Stimulated activated memory B cell treated with anti-CD40 and anti-IgM and Interleukin-4, amounts not matched to agents 10 μg/mL and 1 μg/mL and 100 μg/mL, for 72 hours (primary cell): ENCODE results near the gene DNPH1.
A peak's percentile ranks its signal among the peaks of the same experiment; 100 is the strongest.

Experiments used
- ATAC-seq: fragments of 150-1000 bp; cut with Tn5 transposase; 2 replicates; pipeline ENCODE4 v1.10.0; 2021
- H3K27ac Mint-ChIP-seq: one replicate; pipeline ENCODE4 v1.8.0; 2022; ENCODE audit warnings: mild to moderate bottlenecking, mixed read lengths
- H3K27me3 Mint-ChIP-seq: one replicate; pipeline ENCODE4 v1.8.0; 2022; ENCODE audit warnings: mixed read lengths
- H3K36me3 Mint-ChIP-seq: one replicate; pipeline ENCODE4 v1.8.0; 2022; ENCODE audit warnings: mixed read lengths
- H3K4me1 Mint-ChIP-seq: one replicate; pipeline ENCODE4 v1.8.0; 2022; ENCODE audit warnings: mixed read lengths
- H3K4me3 Mint-ChIP-seq: one replicate; pipeline ENCODE4 v1.8.0; 2022; ENCODE audit warnings: mild to moderate bottlenecking, moderate library complexity, mixed read lengths
- H3K9me3 Mint-ChIP-seq: one replicate; pipeline ENCODE4 v1.8.0; 2022; ENCODE audit warnings: mixed read lengths

Gene DNPH1

DNA sequence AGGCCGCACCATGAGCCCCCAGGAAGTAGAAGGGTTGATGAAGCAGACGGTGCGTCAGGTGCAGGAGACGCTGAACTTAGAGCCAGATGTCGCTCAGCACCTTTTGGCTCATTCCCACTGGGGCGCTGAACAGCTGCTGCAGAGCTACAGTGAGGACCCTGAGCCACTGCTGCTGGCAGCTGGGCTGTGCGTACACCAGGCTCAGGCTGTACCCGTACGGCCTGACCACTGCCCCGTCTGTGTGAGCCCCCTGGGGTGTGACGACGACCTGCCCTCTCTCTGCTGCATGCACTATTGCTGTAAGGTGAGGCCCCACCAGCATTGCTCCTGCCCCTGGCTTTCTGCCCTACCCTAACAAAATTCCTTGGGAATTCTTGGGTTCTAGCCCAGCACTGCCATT, 13.1 kb downstream of the DNPH1 start:
- H3K4me1 Mint-ChIP-seq, result peaks cover 11% of the 10 kb centered on the region
- H3K9me3 Mint-ChIP-seq, result no peaks in the 10 kb centered on the region
- no peak overlapping the region for H3K27ac Mint-ChIP-seq
- H3K36me3 Mint-ChIP-seq, result peaks cover 65% of the 10 kb centered on the region
- H3K4me3 Mint-ChIP-seq, result no peak overlapping the region
- no peak for ATAC-seq
- no peaks in the 10 kb centered on the region for H3K27me3 Mint-ChIP-seq

DNA sequence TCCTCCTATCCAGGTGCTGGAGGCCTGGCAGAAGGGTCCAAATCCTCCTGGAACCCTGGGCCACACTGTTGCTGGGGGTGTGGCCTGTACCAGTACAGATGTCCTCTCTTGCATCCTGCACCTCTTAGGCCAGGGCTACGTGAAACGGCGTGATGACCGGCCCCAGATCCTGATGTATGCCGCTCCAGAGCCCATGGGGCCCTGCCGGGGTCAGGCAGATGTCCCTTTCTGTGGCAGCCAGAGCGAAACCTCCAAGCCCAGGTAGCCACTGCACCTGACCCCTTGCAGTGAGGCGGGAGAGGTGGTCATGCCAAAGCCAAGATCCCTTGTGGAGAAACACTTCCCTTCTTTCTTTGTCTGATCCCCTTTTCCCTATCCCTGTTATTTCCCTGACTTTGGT, 14.2 kb downstream of the DNPH1 start:
- no peak overlapping the region for H3K4me3 Mint-ChIP-seq
- peaks cover 6% of the 10 kb centered on the region for H3K4me1 Mint-ChIP-seq
- no peak overlapping the region for H3K27ac Mint-ChIP-seq
- no peaks in the 10 kb centered on the region for H3K27me3 Mint-ChIP-seq
- peaks cover 66% of the 10 kb centered on the region for H3K36me3 Mint-ChIP-seq
- ATAC-seq, result no peak
- no peaks in the 10 kb centered on the region for H3K9me3 Mint-ChIP-seq

DNA sequence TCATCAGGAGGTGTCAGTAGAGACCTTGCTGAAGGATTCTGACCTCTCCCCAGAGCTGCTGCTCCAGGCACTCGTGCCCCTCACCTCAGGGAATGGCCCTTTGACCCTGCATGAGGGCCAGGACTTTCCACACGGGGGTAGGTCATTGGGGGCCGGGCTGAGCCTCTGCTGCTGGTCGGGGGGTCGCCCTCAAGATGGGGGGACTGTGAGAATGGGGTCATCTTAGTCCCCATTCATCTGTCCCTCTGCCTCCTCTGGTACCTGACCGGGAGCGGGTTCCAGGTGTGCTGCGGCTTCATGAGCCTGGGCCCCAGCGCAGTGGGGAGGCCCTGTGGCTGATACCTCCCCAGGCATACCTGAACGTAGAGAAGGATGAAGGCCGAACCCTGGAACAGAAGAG, 15.8 kb downstream of the DNPH1 start:
- Mint-ChIP-seq H3K27me3 (no peaks in the 10 kb centered on the region), H3K27ac (no peak overlapping the region), H3K4me1 (no peaks in the 10 kb centered on the region), H3K9me3 (no peaks in the 10 kb centered on the region), H3K4me3 (no peak overlapping the region), H3K36me3 (peaks cover 56% of the 10 kb centered on the region)
- ATAC-seq, result no peak

GRCh38 chr6:43211955-43212354, 17.3 kb downstream of the DNPH1 start:
- no peak for ATAC-seq
- Mint-ChIP-seq H3K27ac (no peak overlapping the region), H3K4me3 (no peak overlapping the region)

GRCh38 chr6:43207286-43207685, 22.0 kb downstream of the DNPH1 start:
- no peaks in the 10 kb centered on the region for H3K9me3 Mint-ChIP-seq
- no peak overlapping the region for H3K27ac Mint-ChIP-seq
- H3K27me3 Mint-ChIP-seq, result no peaks in the 10 kb centered on the region
- no peaks in the 10 kb centered on the region for H3K4me1 Mint-ChIP-seq
- ATAC-seq, result no peak
- H3K4me3 Mint-ChIP-seq, result no peak overlapping the region
- H3K36me3 Mint-ChIP-seq, result peaks cover 49% of the 10 kb centered on the region

More at GRCh38 chr6:43211955-43212354, 17.3 kb downstream of the DNPH1 start:
- H3K27me3 Mint-ChIP-seq, result no peaks in the 10 kb centered on the region
- H3K36me3 Mint-ChIP-seq, result peaks cover 47% of the 10 kb centered on the region
- H3K9me3 Mint-ChIP-seq, result no peaks in the 10 kb centered on the region
- H3K4me1 Mint-ChIP-seq, result no peaks in the 10 kb centered on the region

DNA sequence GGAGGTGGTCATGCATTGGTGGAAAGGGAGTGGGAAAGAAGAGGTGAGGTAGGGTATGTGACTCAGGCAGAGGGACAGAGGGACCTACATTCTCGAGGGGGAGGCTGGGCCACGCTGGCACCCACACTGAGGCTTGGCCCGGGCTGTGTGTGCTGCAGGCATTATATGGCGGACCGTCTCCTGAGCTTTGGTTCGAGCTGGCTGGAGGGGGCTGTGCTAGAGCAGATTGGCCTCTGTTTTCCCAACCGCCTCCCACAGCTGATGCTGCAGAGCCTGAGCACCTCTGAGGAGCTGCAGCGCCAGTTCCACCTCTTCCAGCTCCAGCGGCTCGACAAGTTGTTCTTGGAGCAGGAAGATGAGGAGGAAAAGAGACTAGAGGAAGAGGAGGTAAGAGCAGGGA, 23.4 kb downstream of the DNPH1 start:
- H3K4me1 Mint-ChIP-seq, result no peaks in the 10 kb centered on the region
- no peaks in the 10 kb centered on the region for H3K9me3 Mint-ChIP-seq
- no peak overlapping the region for H3K27ac Mint-ChIP-seq
- H3K36me3 Mint-ChIP-seq, result peaks cover 57% of the 10 kb centered on the region
- H3K27me3 Mint-ChIP-seq, result no peaks in the 10 kb centered on the region
- ATAC-seq, result no peak
- H3K4me3 Mint-ChIP-seq, result no peak overlapping the region

DNA sequence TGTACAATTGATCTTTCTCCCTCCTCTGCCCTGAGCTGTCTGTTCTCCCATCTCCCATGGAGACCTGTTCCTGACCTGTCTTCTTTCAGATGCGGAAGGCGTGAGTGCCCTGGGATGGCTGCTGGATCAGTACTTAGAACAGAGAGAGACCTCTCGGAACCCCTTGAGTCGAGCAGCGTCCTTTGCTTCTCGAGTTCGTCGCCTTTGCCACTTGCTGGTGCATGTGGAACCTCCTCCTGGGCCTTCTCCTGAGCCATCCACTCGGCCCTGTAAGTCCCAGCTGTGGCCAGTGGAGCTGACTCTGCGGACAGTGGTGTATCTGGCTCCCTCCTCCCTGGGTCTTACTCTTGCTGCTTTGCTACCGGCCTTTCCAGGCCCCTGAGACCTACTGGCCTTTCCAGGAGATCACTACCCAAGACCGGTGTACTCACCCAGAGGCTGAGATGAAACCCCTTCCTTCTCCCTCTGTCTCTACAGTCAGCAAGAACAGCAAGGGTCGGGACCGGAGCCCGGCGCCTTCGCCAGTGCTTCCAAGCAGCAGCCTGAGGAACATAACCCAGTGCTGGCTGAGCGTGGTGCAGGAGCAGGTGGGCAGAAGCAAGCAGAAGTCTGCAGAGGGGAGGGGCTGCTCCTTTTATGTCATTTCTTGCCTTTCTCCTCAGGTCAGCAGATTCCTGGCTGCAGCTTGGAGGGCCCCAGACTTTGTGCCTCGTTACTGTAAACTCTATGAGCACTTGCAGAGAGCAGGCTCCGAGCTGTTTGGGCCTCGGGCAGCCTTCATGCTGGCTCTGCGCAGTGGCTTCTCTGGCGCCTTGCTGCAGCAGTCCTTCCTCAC, 24.8 kb downstream of the DNPH1 start:
- Mint-ChIP-seq H3K4me3 (no peak overlapping the region), H3K27ac (no peak overlapping the region), H3K27me3 (no peaks in the 10 kb centered on the region), H3K36me3 (peaks cover 68% of the 10 kb centered on the region), H3K4me1 (no peaks in the 10 kb centered on the region), H3K9me3 (no peaks in the 10 kb centered on the region)
- ATAC-seq, result no peak

DNA sequence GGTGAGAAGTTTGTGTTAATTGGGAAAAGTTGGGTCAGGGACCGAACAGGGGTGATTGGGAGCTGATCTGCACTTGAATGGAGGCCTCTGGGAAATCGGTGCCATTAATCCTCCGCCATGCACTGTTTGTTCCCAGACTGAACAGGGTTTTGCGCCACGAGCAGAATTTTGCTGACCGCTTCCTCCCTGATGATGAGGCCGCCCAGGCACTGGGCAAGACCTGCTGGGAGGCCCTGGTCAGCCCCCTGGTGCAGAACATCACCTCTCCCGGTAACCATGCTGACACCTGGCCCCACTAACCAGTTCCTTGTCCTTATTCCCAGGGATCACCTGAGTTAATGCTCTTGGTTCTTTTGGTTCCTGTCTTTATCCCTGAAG, 25.6 kb downstream of the DNPH1 start:
- H3K4me3 Mint-ChIP-seq, result no peak overlapping the region
- peaks cover 63% of the 10 kb centered on the region for H3K36me3 Mint-ChIP-seq
- H3K4me1 Mint-ChIP-seq, result no peaks in the 10 kb centered on the region
- H3K9me3 Mint-ChIP-seq, result no peaks in the 10 kb centered on the region
- H3K27ac Mint-ChIP-seq, result no peak overlapping the region
- H3K27me3 Mint-ChIP-seq, result no peaks in the 10 kb centered on the region
- no peak for ATAC-seq

DNA sequence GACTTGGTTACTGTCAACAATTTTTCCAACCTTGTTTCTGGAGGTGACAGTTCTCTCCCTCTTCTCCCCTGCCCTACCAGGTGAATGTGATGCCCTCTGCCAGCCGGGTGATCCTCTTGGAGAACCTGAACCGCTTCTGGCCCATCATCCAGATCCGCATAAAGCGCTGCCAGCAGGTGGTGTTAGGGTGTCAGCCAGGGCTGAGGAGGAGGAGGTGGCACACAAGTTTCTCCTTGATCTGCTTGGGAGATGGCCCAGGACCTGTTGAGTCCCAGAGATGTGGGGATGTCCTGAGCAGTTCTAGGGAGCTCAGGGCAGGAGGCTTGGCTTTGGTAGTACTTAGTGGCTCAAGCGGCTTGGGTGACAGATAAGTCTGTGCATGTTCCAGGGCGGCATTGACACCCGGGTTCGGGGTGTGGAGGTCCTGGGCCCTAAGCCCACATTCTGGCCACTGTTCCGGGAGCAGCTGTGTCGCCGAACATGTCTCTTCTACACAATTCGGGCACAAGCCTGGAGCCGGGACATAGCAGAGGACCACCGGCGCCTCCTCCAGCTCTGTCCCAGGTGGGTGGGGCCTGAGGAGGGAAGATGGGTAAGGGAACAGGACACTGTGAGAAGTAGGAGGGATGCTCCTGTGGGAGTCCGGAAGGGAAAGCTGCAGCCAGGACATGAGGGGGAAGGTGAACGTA, 26.1 kb downstream of the DNPH1 start:
- H3K4me1 Mint-ChIP-seq, result no peaks in the 10 kb centered on the region
- no peaks in the 10 kb centered on the region for H3K9me3 Mint-ChIP-seq
- H3K4me3 Mint-ChIP-seq, result no peak overlapping the region
- H3K27ac Mint-ChIP-seq, result no peak overlapping the region
- peaks cover 63% of the 10 kb centered on the region for H3K36me3 Mint-ChIP-seq
- no peak for ATAC-seq
- H3K27me3 Mint-ChIP-seq, result no peaks in the 10 kb centered on the region

- H3K4me1 Mint-ChIP-seq, result no peaks in the 10 kb centered on the region
- no peaks in the 10 kb centered on the region for H3K27me3 Mint-ChIP-seq
- H3K4me3 Mint-ChIP-seq, result no peak overlapping the region
- H3K27ac Mint-ChIP-seq, result no peak overlapping the region
- H3K9me3 Mint-ChIP-seq, result no peaks in the 10 kb centered on the region
- peaks cover 63% of the 10 kb centered on the region for H3K36me3 Mint-ChIP-seq
- no peak for ATAC-seq
These were observed 26.8 kb downstream of the DNPH1 start for GRCh38 chr6:43202451-43202850.

- H3K4me3 Mint-ChIP-seq, result no peak overlapping the region
- ATAC-seq, result no peak
- peak overlapping the region; percentile 1 for H3K27ac Mint-ChIP-seq
- peaks cover 67% of the 10 kb centered on the region for H3K36me3 Mint-ChIP-seq
- no peaks in the 10 kb centered on the region for H3K9me3 Mint-ChIP-seq
- H3K27me3 Mint-ChIP-seq, result no peaks in the 10 kb centered on the region
- no peaks in the 10 kb centered on the region for H3K4me1 Mint-ChIP-seq
These were observed 28.7 kb downstream of the DNPH1 start for GRCh38 chr6:43200541-43200940.

DNA sequence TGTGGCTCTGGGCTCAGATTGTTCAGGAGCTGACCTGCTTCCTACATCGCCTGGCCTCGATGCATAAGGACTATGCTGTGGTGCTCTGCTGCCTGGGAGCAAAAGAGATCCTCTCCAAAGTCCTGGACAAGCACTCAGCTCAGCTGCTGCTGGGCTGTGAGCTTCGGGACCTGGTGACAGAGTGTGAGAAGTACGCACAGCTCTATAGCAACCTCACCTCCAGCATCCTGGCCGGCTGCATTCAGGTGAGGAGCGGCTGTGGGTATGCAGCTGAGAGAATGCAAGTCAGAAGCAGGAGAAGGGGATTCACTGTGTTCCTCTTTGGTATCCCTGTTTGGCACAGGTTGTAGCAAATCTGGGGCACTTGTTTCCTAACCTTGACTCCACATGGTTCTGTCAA, 29.4 kb downstream of the DNPH1 start:
- H3K4me3 Mint-ChIP-seq, result no peak overlapping the region
- H3K27ac Mint-ChIP-seq, result no peak overlapping the region
- ATAC-seq, result no peak
- H3K36me3 Mint-ChIP-seq, result peaks cover 66% of the 10 kb centered on the region
- no peaks in the 10 kb centered on the region for H3K9me3 Mint-ChIP-seq
- no peaks in the 10 kb centered on the region for H3K4me1 Mint-ChIP-seq
- H3K27me3 Mint-ChIP-seq, result no peaks in the 10 kb centered on the region

DNA sequence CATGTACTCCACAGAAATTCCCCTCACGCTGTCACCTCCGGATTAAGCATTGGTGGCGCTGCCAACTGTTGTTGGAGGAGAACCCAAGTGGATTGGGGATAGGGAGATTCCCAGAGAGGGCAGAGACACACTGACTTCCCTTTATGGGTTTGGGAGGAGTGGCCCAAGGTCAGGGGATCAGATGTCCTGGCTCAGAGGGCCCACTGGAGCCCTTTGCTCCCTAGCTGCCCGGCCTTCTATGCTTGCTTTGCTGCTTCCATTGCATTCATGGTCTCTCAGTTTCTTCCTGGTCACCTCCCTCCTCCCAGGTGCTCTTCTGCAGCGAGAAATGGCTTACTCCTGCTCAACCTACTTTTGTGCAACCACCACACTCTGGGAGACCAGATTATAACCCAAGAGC, 32.9 kb downstream of the DNPH1 start:
- Mint-ChIP-seq H3K4me1 (peaks cover 4% of the 10 kb centered on the region), H3K36me3 (peaks cover 60% of the 10 kb centered on the region), H3K9me3 (no peaks in the 10 kb centered on the region), H3K27me3 (no peaks in the 10 kb centered on the region), H3K4me3 (no peak overlapping the region), H3K27ac (no peak overlapping the region)
- ATAC-seq, result no peak

GRCh38 chr6:43193929-43194328, 35.4 kb downstream of the DNPH1 start:
- Mint-ChIP-seq H3K9me3 (no peaks in the 10 kb centered on the region), H3K36me3 (peaks cover 48% of the 10 kb centered on the region), H3K4me1 (peaks cover 15% of the 10 kb centered on the region), H3K27ac (no peak overlapping the region), H3K27me3 (no peaks in the 10 kb centered on the region), H3K4me3 (no peak overlapping the region)
- ATAC-seq, result no peak

- ATAC-seq, result no peak
- Mint-ChIP-seq H3K27ac (no peak overlapping the region), H3K36me3 (peaks cover 55% of the 10 kb centered on the region)
These were observed 36.4 kb downstream of the DNPH1 start for GRCh38 chr6:43192911-43193310.

DNA sequence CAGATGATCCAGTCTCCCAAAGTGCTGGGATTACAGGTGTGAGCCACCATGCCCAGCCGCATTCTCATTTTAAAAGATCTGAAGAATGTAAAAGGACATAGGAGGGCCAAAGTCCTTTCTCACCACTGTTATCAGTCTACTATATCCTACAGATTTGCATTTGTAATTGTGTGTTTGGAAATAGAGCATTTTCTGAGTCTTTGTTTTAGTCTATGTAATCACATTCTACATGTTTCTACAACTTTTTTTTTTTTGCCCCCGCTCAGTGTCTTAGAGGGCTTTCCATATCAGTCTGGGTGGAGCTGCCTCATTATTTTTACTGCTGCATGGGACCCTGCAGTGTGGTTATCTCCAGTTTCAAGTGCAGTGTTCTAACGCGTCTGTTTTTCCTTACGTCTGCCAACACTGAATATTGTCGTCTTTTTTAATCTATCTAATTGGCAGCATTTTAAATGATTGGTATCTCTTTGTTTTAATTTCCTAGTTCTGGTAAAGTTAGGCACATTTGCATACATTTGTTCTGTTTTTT, 39.4 kb downstream of the DNPH1 start:
- ATAC-seq, result no peak
- H3K4me3 Mint-ChIP-seq, result no peak overlapping the region
- peaks cover 58% of the 10 kb centered on the region for H3K36me3 Mint-ChIP-seq
- no peaks in the 10 kb centered on the region for H3K27me3 Mint-ChIP-seq
- H3K4me1 Mint-ChIP-seq, result peaks cover 31% of the 10 kb centered on the region
- H3K9me3 Mint-ChIP-seq, result no peaks in the 10 kb centered on the region
- H3K27ac Mint-ChIP-seq, result no peak overlapping the region

More at GRCh38 chr6:43192911-43193310, 36.4 kb downstream of the DNPH1 start:
- no peaks in the 10 kb centered on the region for H3K9me3 Mint-ChIP-seq
- no peaks in the 10 kb centered on the region for H3K27me3 Mint-ChIP-seq
- H3K4me1 Mint-ChIP-seq, result peaks cover 15% of the 10 kb centered on the region
- no peak overlapping the region for H3K4me3 Mint-ChIP-seq
